DOHH2 (cell line): ENCODE data around the gene TRPM4.

Source experiments
- CTCF ChIP-seq: fragments of 200-600 bp; sonication (generic); IDR thresholded peaks from one replicate; pipeline ENCODE4 v1.5.1; 2014; ENCODE audit warnings: antibody characterized with exemption, mild to moderate bottlenecking, low read depth, low read length; ENCODE audit not compliant: poor library complexity, severe bottlenecking
- EZH2phosphoT487 ChIP-seq: fragments of 200-600 bp; sonication (generic); IDR thresholded peaks from 2 replicates; pipeline ENCODE4 v1.6.1; 2017; ENCODE audit warnings: borderline replicate concordance, mild to moderate bottlenecking, antibody characterized with exemption, low read length, moderate library complexity, mixed read lengths

- TF ChIP-seq CTCF, result peak; percentile 59
- no peak for TF ChIP-seq EZH2phosphoT487
These were observed 43.6 kb upstream of the TRPM4 start, which contains the start of gene LIN7B for GRCh38 chr19:49113762-49114629.
